Upper lobe of right lung (tissue), 1 donor: ENCODE results near the gene SSBP4. TPM values are rescaled to one million over a fixed set of nuclear protein-coding genes. Genes with fewer than 3 reads are reported as not detected.
"Not testable (repeated sequence)": the region's sequence is repeated elsewhere in the genome, so short reads cannot be mapped to it uniquely, and the experiment has no call there.

Source experiments
- ATAC-seq: fragments of 200-7000 bp; cut with Tn5 transposase; one replicate; pipeline ENCODE4 v1.9.1; 2020; ENCODE audit warnings: mild to moderate bottlenecking, moderate library complexity
- DNase-seq: peaks from one replicate; pipeline ENCODE4 v3.0.0-alpha.2; 2020
- H3K27ac ChIP-seq: fragments of 200-600 bp; one replicate; pipeline ENCODE4 v1.8.0; 2022
- H3K27me3 ChIP-seq: fragments of 200-600 bp; one replicate; pipeline ENCODE4 v1.8.0; 2022; ENCODE audit warnings: mild to moderate bottlenecking
- H3K36me3 ChIP-seq: fragments of 200-600 bp; one replicate; pipeline ENCODE4 v1.8.0; 2022
- H3K4me1 ChIP-seq: fragments of 200-600 bp; one replicate; pipeline ENCODE4 v1.8.0; 2022
- H3K4me3 ChIP-seq: fragments of 200-600 bp; one replicate; pipeline ENCODE4 v1.8.0; 2022; ENCODE audit warnings: mild to moderate bottlenecking
- H3K9me3 ChIP-seq: fragments of 200-600 bp; one replicate; pipeline ENCODE4 v1.8.0; 2022
- CTCF ChIP-seq: fragments of 200-600 bp; IDR thresholded peaks from one replicate; pipeline ENCODE4 v1.8.0; 2022; ENCODE audit warnings: antibody characterized with exemption
- intact Hi-C: fragments of 100-400 bp; cut with DNase I; formaldehyde crosslinking; loops from one replicate; pipeline ENCODE4 v1.11.0; 2022
- total RNA-seq: library from RNA; stranded (reverse); fragmentation: NEBNext Ultra II Directional; extraction: Animal tissue kit (Norgen Biotek cat#: 25700); gene quantifications from one replicate; pipeline ENCODE4 v1.2.1, GENCODE V29; 2021
- donor health status: DM: no; HTN: yes; CAD: no; lungs with severe emphysema.

SSBP4 gene
- total RNA-seq, 1 donor from 2014 or later, result 57.3 TPM

DNA sequence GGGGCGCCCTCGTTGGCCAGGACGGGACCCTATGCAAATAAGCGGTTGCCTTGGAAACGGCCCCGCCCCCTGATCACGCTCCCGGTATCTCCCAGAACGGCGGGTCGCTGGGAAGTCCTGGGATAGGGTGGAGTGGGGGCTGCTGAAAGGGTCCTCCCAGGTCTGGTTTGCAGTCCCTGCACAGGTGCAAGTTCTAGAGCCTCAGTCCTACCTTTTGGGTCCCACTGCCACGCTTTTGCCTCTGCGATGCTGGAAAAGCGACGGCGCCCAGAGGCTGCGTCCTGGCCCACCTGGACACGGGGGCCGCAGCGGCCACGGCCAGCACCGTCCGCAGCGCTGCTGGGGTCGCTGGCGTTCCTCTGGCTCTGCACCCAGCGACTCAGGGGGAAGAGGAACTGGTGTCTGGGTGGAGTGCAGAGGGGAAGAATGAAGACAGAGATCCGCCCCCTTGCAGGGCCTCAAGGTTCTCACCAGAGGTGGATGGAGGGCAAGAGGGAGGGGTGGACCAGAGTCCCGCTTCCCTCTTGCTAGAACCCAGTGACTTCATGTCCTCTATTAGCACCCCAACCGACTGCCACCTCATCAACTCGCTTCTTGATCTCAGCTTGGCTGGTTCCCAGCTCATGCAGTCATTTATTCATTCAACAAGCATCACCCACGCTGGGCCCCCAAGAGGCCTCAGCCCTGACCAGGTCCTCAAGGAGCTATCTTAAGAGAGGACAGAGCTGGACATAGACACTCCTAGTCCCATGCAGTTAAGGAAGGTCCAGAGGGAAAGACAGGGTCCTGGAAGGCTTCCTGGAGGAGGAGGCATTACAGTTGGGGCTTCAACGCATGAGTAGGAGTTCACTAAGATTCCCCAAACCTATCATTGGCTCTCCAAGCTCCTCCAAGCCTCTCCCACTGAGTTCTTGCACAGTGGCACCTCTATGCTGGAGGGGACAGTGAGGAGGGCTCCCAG is 21.7 kb upstream of the SSBP4 start, which contains the start of gene LRRC25:
LRRC25 (minus strand) TSS at position 381 of the 961 bp plus-strand sequence. CDS start 659 bp downstream, outside the sequence.
- peaks cover 12% of the 10 kb centered on the region for H3K27me3 ChIP-seq
- intact Hi-C loops, result no loop called here
- no peaks in the 10 kb centered on the region for H3K9me3 ChIP-seq
- DNase-seq (peak; percentile 78), ATAC-seq (peak; percentile 86)
- peaks cover 16% of the 10 kb centered on the region for H3K4me1 ChIP-seq
- no peak for TF ChIP-seq CTCF
- no peaks in the 10 kb centered on the region for H3K36me3 ChIP-seq
- peak within 1 kb of the TSS; percentile 43 for H3K4me3 ChIP-seq
- peak within 1 kb of the TSS; percentile 36 for H3K27ac ChIP-seq

DNA sequence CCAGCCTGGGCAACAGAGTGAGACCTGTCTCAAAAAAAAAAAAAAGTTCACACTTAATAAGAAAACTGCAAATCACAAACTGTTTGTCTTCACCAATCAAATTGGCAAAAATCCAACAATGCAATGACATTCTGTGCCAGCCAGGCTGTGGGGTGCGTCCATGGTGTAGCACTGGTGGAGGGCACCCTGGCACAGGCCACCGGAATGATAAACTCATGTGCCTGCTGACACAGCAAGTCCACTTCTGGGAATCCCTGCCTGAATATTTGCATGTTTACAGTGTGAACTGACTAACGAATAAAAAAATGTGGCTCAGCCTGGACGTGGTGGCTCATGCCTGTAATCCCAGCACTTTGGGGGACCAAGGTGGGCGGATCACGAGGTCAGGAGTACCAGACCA is 20.2 kb upstream of the SSBP4 start:
- DNase-seq (no peak), ATAC-seq (peak; percentile 38)
- Histone ChIP-seq H3K36me3 (no peaks in the 10 kb centered on the region), H3K27ac (no peak overlapping the region), H3K27me3 (peaks cover 12% of the 10 kb centered on the region), H3K4me1 (peaks cover 16% of the 10 kb centered on the region), H3K4me3 (no peak overlapping the region), H3K9me3 (no peaks in the 10 kb centered on the region)
- intact Hi-C loops, result no loop called here
- no peak for TF ChIP-seq CTCF

DNA sequence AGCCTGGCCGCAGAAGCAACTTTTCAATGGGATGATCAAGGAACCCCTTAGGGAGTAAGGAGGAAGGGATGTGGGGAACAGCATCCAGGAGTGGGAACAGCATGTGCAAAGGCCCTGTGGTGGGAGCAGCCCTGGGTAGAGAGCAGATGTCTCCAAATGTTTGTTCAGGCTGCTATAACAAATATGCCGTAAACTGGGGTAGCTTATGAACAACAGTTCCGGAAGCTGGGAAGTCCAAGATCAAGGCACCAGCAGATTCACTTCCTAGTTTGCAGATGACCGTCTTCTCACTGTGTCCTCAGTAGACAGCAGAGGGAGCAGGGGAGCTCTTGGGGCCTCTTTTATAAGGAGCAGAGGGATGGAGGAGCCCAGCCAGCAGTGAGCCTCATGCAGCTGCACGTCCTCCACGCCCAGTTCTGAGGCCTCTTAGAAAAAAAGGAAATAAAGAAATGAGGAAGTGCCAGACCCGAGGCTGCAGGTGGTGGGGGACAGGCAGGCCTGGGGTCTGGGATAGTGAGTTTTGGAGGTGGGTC is 17.6 kb upstream of the SSBP4 start:
- peak; percentile 30 for TF ChIP-seq CTCF
- intact Hi-C loops, result no loop called here
- Histone ChIP-seq H3K9me3 (no peaks in the 10 kb centered on the region), H3K36me3 (no peaks in the 10 kb centered on the region), H3K27me3 (peaks cover 12% of the 10 kb centered on the region), H3K27ac (no peak overlapping the region), H3K4me3 (no peak overlapping the region), H3K4me1 (peaks cover 16% of the 10 kb centered on the region)
- DNase-seq (no peak), ATAC-seq (peak; percentile 89)

DNA sequence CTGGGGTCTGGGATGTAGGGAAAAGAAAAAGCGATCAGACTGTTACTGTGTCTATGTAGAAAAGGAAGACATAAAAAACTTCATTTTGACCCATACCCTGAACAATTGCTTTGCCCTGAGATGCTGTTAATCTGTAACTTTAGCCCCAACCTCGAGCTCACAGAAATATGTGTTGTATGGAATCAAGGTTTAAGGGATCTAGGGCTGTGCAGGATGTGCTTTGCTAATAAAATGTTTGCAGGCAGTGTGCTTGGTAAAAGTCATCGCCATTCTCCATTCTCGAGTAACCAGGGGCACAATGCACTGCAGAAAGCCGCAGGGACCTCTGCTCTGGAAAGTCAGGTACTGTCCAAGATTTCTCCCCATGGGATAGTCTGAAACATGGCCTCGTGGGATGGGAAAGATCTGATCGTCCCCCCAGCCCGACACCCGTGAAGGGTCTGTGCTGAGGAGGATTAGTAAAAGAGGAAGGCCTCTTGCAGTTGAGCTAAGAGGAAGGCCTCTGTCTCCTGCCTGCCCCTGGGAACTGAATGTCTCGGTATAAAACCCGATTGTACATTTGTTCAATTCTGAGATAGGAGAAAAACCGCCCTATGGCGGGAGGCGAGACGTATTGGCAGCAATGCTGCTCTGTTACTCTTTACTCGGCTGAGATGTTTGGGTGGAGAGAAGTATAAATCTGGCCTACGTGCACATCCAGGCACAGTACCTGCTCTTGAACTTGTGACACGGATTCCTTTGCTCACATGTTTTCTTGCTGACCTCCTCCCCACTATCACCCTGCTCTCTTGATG is 16.5 kb upstream of the SSBP4 start:
- DNase-seq, H3K36me3 ChIP-seq, ATAC-seq, H3K4me3 ChIP-seq, H3K9me3 ChIP-seq, H3K27me3 ChIP-seq, intact Hi-C loops: not testable (repeated sequence)
- H3K4me1 ChIP-seq, result peaks cover 11% of the 10 kb centered on the region
- peak overlapping the region; percentile 6 for H3K27ac ChIP-seq

DNA sequence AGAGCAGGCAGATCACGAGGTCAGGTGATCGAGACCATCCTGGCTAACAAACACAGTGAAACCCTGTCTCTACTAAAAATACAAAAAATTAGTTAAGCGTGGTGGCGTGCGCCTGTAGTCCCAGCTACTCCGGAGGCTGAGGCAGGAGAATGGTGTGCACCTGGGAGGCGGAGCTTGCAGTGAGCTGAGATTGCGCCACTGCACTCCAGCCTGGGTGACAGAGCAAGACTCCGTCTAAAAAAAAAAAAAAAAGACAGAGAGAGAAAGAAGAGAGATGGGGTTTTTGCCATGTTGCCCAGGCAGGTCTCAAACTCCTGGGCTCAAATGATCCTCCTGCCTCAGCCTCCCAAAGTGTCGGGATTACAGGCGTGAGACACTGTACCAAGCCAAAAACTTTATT is 13.4 kb upstream of the SSBP4 start:
- ATAC-seq, H3K36me3 ChIP-seq, intact Hi-C loops, H3K9me3 ChIP-seq, H3K27me3 ChIP-seq, DNase-seq, H3K27ac ChIP-seq, H3K4me1 ChIP-seq, H3K4me3 ChIP-seq: not testable (repeated sequence)

DNA sequence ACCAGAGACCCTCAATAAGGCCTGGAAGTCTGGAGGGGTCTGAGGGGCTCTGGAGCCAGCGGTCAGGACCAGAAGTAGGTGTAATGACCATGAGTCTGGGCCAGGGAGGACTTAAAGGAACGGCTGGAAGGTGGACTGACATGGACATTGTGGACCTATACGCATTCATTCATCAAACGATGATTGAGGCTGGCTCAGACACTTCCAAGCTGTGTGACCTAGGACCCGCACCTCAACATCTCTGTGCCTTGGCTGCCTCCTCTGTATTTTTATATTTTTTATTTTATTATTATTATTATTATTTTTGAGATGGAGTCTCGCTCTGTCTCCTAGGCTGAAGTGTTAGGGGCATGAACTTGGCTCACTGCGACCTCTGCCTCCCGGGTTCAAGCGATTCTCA is 12.4 kb upstream of the SSBP4 start:
- Histone ChIP-seq H3K4me3 (no peak overlapping the region), H3K36me3 (no peaks in the 10 kb centered on the region), H3K27ac (no peak overlapping the region), H3K4me1 (no peaks in the 10 kb centered on the region), H3K9me3 (no peaks in the 10 kb centered on the region), H3K27me3 (no peaks in the 10 kb centered on the region)
- intact Hi-C loops, result no loop called here
- no peak for ATAC-seq
- TF ChIP-seq CTCF, result no peak
- no peak for DNase-seq
